Measurements from ENCODE around the gene IQSEC3.
"Not testable (repeated sequence)": the region's sequence is repeated elsewhere in the genome, so short reads cannot be mapped to it uniquely, and the experiment has no call there.

Gene IQSEC3

GRCh38 chr12:177980-178828 is 111.6 kb downstream of the IQSEC3 start:
- DNase-seq (ENCODE audit: low read depth in 2 of 2): no peak

GRCh38 chr12:178829-179109 is 112.2 kb downstream of the IQSEC3 start:
- no peak for DNase-seq (ENCODE audit: low read depth in 2 of 2)

GRCh38 chr12:179131-179884 is 112.7 kb downstream of the IQSEC3 start:
- DNase-seq (ENCODE audit: low read depth in 2 of 2): no peak

GRCh38 chr12:179885-180284 is 113.3 kb downstream of the IQSEC3 start:
- DNase-seq (ENCODE audit: low read depth in 2 of 2): no peak

- no peak for DNase-seq (ENCODE audit: low read depth in 2 of 2)
Measured at GRCh38 chr12:180445-180844, 113.9 kb downstream of the IQSEC3 start.

GRCh38 chr12:181921-182320 is 115.4 kb downstream of the IQSEC3 start:
- DNase-seq (ENCODE audit: low read depth in 2 of 2): no peak

GRCh38 chr12:182381-182892 is 115.9 kb downstream of the IQSEC3 start:
- DNase-seq (ENCODE audit: low read depth in 2 of 2): no peak

- DNase-seq (ENCODE audit: low read depth in 2 of 2): no peak
Measured at GRCh38 chr12:184811-185575, 118.4 kb downstream of the IQSEC3 start.

- DNase-seq (ENCODE audit: low read depth in 2 of 2): no peak
Measured at GRCh38 chr12:185576-185955, 119.0 kb downstream of the IQSEC3 start.

- DNase-seq (ENCODE audit: low read depth in 2 of 2): no peak
Measured at GRCh38 chr12:186006-186625, 119.5 kb downstream of the IQSEC3 start.

GRCh38 chr12:187986-188909 is 121.7 kb downstream of the IQSEC3 start:
- DNase-seq (ENCODE audit: low read depth in 2 of 2): not testable (repeated sequence)

- peak in 1 of 2 donors; percentile 40 for DNase-seq (ENCODE audit: low read depth in 2 of 2)
Measured at GRCh38 chr12:188910-189621, 122.5 kb downstream of the IQSEC3 start.

- no peak for DNase-seq (ENCODE audit: low read depth in 2 of 2)
Measured at GRCh38 chr12:189622-189962, 123.0 kb downstream of the IQSEC3 start.

GRCh38 chr12:190881-191280 is 124.3 kb downstream of the IQSEC3 start:
- DNase-seq (ENCODE audit: low read depth in 2 of 2): no peak

- DNase-seq (ENCODE audit: low read depth in 2 of 2): no peak
Measured at GRCh38 chr12:191541-191940, 125.0 kb downstream of the IQSEC3 start.

- no peak for DNase-seq (ENCODE audit: low read depth in 2 of 2)
Measured at GRCh38 chr12:193261-193660, 126.7 kb downstream of the IQSEC3 start.

- no peak for DNase-seq (ENCODE audit: low read depth in 2 of 2)
Measured at GRCh38 chr12:194276-194675, 127.7 kb downstream of the IQSEC3 start.

- DNase-seq (ENCODE audit: low read depth in 2 of 2): no peak
Measured at GRCh38 chr12:195156-195555, 128.6 kb downstream of the IQSEC3 start.

GRCh38 chr12:195951-196350 is 129.4 kb downstream of the IQSEC3 start:
- no peak for DNase-seq (ENCODE audit: low read depth in 2 of 2)

- no peak for DNase-seq (ENCODE audit: low read depth in 2 of 2)
Measured at GRCh38 chr12:196436-196835, 129.9 kb downstream of the IQSEC3 start.
